HCT116 (cell line): ENCODE results near the gene MYO3B. TPM values are rescaled to one million over a fixed set of nuclear protein-coding genes. Genes with fewer than 3 reads are reported as not detected.

Experiments
- ATAC-seq: fragments of 200-7000 bp; cut with Tn5 transposase; 2 replicates; pipeline ENCODE4 v1.9.1; 2020; ENCODE audit warnings: mild to moderate bottlenecking, moderate library complexity
- BruUV-seq: library from RNA; stranded (reverse); fragments of 400-500 nt; replicated peaks from 2 replicates; lab custom pipeline; 2021; lab: Mats Ljungman, UMichigan
- CTCF ChIA-PET: fragments of 300-600 bp; sonication (Branson Sonifier 250); formaldehyde crosslinking; loops from one replicate; lab custom pipeline; 2021; ENCODE audit warnings: antibody characterized with exemption; lab: Charles Lee
- POLR2A ChIA-PET: fragments of 300-600, 350-600 bp; sonication (Branson Sonifier 250); formaldehyde crosslinking; loops from one replicate; lab custom pipeline; 2021; ENCODE audit warnings: antibody characterized with exemption; lab: Charles Lee
- RAD21 ChIA-PET, 2 experiments: fragments of 300-600 bp; sonication (Branson Sonifier 250); formaldehyde crosslinking; loops; one replicate each; lab custom pipeline; 2023; ENCODE audit warnings: low total read pairs in 2 of 2; ENCODE audit not compliant: uncharacterized antibody in 2 of 2, unreplicated experiment in 2 of 2, low non-redundant PET in 1 of 2; lab: Charles Lee
- DNase-seq: peaks from one replicate; pipeline ENCODE4 v3.0.0-alpha.2; 2010; ENCODE audit warnings: low read depth, low spot score
- H2AFZ ChIP-seq: fragments of 200-600 bp; shearing (Covaris generic), sonication (generic); 2 replicates; pipeline ENCODE4 v1.6.1; 2017; ENCODE audit warnings: low read depth, mixed run types, mixed read lengths, antibody characterized with exemption, low read length; ENCODE audit not compliant: poor library complexity, severe bottlenecking
- H3K27ac ChIP-seq: 2 replicates; pipeline ENCODE4 v1.5.1; 2012; ENCODE audit warnings: low read depth, low read length
- H3K27me3 ChIP-seq: fragments of 200-600 bp; sonication (generic); 2 replicates; pipeline ENCODE4 v1.6.1; 2016; ENCODE audit warnings: mixed run types, low read length, mixed read lengths; ENCODE audit not compliant: insufficient read depth
- H3K36me3 ChIP-seq, 2 experiments: fragments of 200-500 bp in 1 of 2; fragments of 200-600 bp in 1 of 2; sonication (Bioruptor generic) in 1 of 2; sonication (generic) in 1 of 2; 2 replicates each; pipeline versions ENCODE4 v1.5.1 to v1.6.1; 2014 to 2016; ENCODE audit warnings: low read length in 2 of 2, inconsistent platforms in 1 of 2, mixed read lengths in 1 of 2, mixed run types in 1 of 2; ENCODE audit not compliant: insufficient read depth in 2 of 2, control insufficient read depth in 1 of 2
- H3K4me1 ChIP-seq, 2 experiments: fragments of 200-600 bp in 1 of 2; sonication (generic) in 1 of 2; 2 replicates each; pipeline versions ENCODE4 v1.5.1 to v1.6.1; 2012 to 2017; ENCODE audit warnings: low read length in 2 of 2, inconsistent platforms in 1 of 2, mild to moderate bottlenecking in 1 of 2, mixed read lengths in 1 of 2, mixed run types in 1 of 2, moderate library complexity in 1 of 2; ENCODE audit not compliant: insufficient read depth in 2 of 2, control insufficient read depth in 1 of 2
- H3K4me2 ChIP-seq: fragments of 200-600 bp; sonication (generic); 2 replicates; pipeline ENCODE4 v1.6.1; 2017; ENCODE audit warnings: mixed run types, low read length, mixed read lengths
- H3K4me3 ChIP-seq, 2 experiments: fragments of 200-600 bp in 1 of 2; sonication (generic) in 1 of 2; replicated peaks in 1 of 2; 2 replicates each; pipeline ENCODE4 v1.5.1; 2011 to 2016; ENCODE audit warnings: low read length in 2 of 2, control low read depth in 1 of 2, low read depth in 1 of 2, mild to moderate bottlenecking in 1 of 2, mixed read lengths in 1 of 2, mixed run types in 1 of 2
- H3K79me2 ChIP-seq: fragments of 200-600 bp; sonication (generic); 2 replicates; pipeline ENCODE4 v1.6.1; 2017; ENCODE audit warnings: mild to moderate bottlenecking, mixed run types, low read length, moderate library complexity, mixed read lengths; ENCODE audit not compliant: insufficient read depth
- H3K9ac ChIP-seq: fragments of 200-600 bp; sonication (generic); 2 replicates; pipeline ENCODE4 v1.6.1; 2016; ENCODE audit warnings: low read length, mixed read lengths
- H3K9me2 ChIP-seq: fragments of 200-600 bp; sonication (generic), shearing (Covaris generic); 2 replicates; pipeline ENCODE4 v1.6.1; 2017; ENCODE audit warnings: mixed run types, mild to moderate bottlenecking, moderate library complexity; ENCODE audit not compliant: insufficient read depth
- H3K9me3 ChIP-seq, 2 experiments: fragments of 200-500 bp in 1 of 2; fragments of 200-600 bp in 1 of 2; sonication (Bioruptor generic) in 1 of 2; sonication (generic) in 1 of 2; 2 replicates each; pipeline ENCODE4 v1.6.1; 2014 to 2017; ENCODE audit warnings: low read length in 2 of 2, mixed read lengths in 2 of 2, inconsistent platforms in 1 of 2, low read depth in 1 of 2, mild to moderate bottlenecking in 1 of 2, mixed run types in 1 of 2, moderate library complexity in 1 of 2; ENCODE audit not compliant: control insufficient read depth in 1 of 2, insufficient read depth in 1 of 2
- H4K20me1 ChIP-seq: fragments of 200-600 bp; sonication (generic), shearing (Covaris generic); 2 replicates; pipeline ENCODE4 v1.6.1; 2017; ENCODE audit warnings: mixed run types, mild to moderate bottlenecking, moderate library complexity; ENCODE audit not compliant: insufficient read depth
- EZH2 ChIP-seq: fragments of 200-600 bp; sonication (generic); IDR thresholded peaks from 2 replicates; pipeline ENCODE4 v1.6.1; 2017; ENCODE audit warnings: antibody characterized with exemption, mixed run types
- EZH2phosphoT487 ChIP-seq: fragments of 200-600 bp; IDR thresholded peaks from 2 replicates; pipeline ENCODE4 v1.6.1; 2018; ENCODE audit warnings: antibody characterized with exemption, borderline replicate concordance
- FOSL1 ChIP-seq: IDR thresholded peaks from 2 replicates; pipeline ENCODE4 v1.6.1; 2012; ENCODE audit warnings: low read depth
- POLR2A ChIP-seq: IDR thresholded peaks from 2 replicates; pipeline ENCODE4 v1.7.0; 2011; ENCODE audit warnings: borderline replicate concordance; ENCODE audit not compliant: insufficient read depth, insufficient read length; ENCODE audit errors: extremely low read depth
- POLR2AphosphoS5 ChIP-seq: IDR thresholded peaks from 2 replicates; pipeline ENCODE4 v1.6.1; 2011; ENCODE audit warnings: mild to moderate bottlenecking, low read depth, low read length, moderate library complexity
- RAD21 ChIP-seq: IDR thresholded peaks from 2 replicates; pipeline ENCODE4 v1.6.1; 2012; ENCODE audit warnings: low read depth, mild to moderate bottlenecking
- SIN3A ChIP-seq: IDR thresholded peaks from 2 replicates; pipeline ENCODE4 v1.6.1; 2012; ENCODE audit warnings: low read depth
- YY1 ChIP-seq: IDR thresholded peaks from 2 replicates; pipeline ENCODE4 v1.6.1; 2011; ENCODE audit warnings: low read length, low read depth, moderate library complexity, mild to moderate bottlenecking; ENCODE audit not compliant: insufficient replicate concordance; ENCODE audit errors: extremely low read depth
- intact Hi-C: fragments of 100-400 bp; cut with micrococcal nuclease; formaldehyde crosslinking; loops from 2 replicates; pipeline ENCODE4 v1.10.0; 2022
- total RNA-seq: library from RNA; stranded (reverse); gene quantifications from one replicate; pipeline ENCODE4 v1.2.1, GENCODE V29; 2021; ENCODE audit not compliant: unreplicated experiment
- TF ChIP-seq, protein P1 (sequence below): IDR thresholded peaks from 2 replicates; pipeline ENCODE4 v1.6.1; 2011; ENCODE audit warnings: mild to moderate bottlenecking, low read length, moderate library complexity; ENCODE audit not compliant: insufficient replicate concordance; ENCODE audit errors: extremely low read depth
- TF ChIP-seq, protein P2 (sequence below), 3 experiments: fragments of 200-600 bp in 1 of 3; sonication (generic) in 1 of 3; IDR thresholded peaks in 2 of 3; conservative IDR thresholded peaks in 1 of 3; 2 replicates each; pipeline ENCODE4 v1.5.1; 2012 to 2017; ENCODE audit warnings: low read depth in 2 of 3, low read length in 2 of 3, antibody characterized with exemption in 1 of 3, borderline replicate concordance in 1 of 3, control low read depth in 1 of 3, mild to moderate bottlenecking in 1 of 3, mixed read lengths in 1 of 3, mixed run types in 1 of 3, moderate library complexity in 1 of 3; ENCODE audit not compliant: insufficient read depth in 1 of 3
- TF ChIP-seq, protein P3 (sequence below): IDR thresholded peaks from 2 replicates; pipeline ENCODE4 v1.6.1; 2012
- TF ChIP-seq, protein P4 (sequence below): IDR thresholded peaks from 2 replicates; pipeline ENCODE4 v1.6.1; 2012

Gene MYO3B
- total RNA-seq, 1 experiment from 2014 or later: not detected

DNA sequence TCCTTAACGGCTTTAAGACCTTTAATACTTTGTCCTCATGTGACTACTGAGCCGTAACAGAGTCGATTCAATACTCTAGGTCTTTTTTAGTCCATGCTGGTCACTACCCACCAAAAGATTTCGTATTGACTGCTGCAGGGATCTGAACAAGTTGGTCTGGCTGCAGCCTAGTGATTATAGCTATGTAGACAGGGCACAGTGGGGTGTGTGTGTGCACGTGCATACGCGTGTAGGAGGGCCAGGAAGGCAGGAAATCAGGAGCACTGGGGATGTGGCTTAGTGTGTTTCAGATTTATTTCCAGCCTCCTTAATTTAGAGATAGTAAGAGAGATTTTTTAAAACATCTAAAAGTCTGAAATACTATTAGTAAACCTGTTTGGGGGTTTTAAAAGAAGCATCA, 161.4 kb downstream of the MYO3B start:
- no peak for ATAC-seq
- Histone ChIP-seq H2AFZ (no peak overlapping the region), H3K4me2 (no peak overlapping the region), H3K79me2 (no peaks in the 10 kb centered on the region), H3K4me1 (no peaks in the 10 kb centered on the region), H3K9ac (no peak overlapping the region), H3K27ac (no peak overlapping the region), H3K9me2 (no peaks in the 10 kb centered on the region), H4K20me1 (no peaks in the 10 kb centered on the region), H3K4me3 (no peak overlapping the region), H3K27me3 (no peaks in the 10 kb centered on the region), H3K36me3 (no peaks in the 10 kb centered on the region), H3K9me3 (no peaks in the 10 kb centered on the region)
- ChIA-PET RAD21 (no interaction called here), POLR2A (no interaction called here), CTCF (interaction anchor here (1.8 kb wide), 1 partner anchor 22 kb away, joined by 3 read pairs; no protein-coding TSS in a partner anchor)
- no TSS peak for BruUV-seq
- DNase-seq: no peak
- no peak for TF ChIP-seq FOSL1
- TF ChIP-seq EZH2: no peak
- TF ChIP-seq SIN3A: no peak
- no peak for TF ChIP-seq POLR2AphosphoS5
- no peak for TF ChIP-seq POLR2A
- TF ChIP-seq EZH2phosphoT487: no peak
- TF ChIP-seq, protein P1, sequence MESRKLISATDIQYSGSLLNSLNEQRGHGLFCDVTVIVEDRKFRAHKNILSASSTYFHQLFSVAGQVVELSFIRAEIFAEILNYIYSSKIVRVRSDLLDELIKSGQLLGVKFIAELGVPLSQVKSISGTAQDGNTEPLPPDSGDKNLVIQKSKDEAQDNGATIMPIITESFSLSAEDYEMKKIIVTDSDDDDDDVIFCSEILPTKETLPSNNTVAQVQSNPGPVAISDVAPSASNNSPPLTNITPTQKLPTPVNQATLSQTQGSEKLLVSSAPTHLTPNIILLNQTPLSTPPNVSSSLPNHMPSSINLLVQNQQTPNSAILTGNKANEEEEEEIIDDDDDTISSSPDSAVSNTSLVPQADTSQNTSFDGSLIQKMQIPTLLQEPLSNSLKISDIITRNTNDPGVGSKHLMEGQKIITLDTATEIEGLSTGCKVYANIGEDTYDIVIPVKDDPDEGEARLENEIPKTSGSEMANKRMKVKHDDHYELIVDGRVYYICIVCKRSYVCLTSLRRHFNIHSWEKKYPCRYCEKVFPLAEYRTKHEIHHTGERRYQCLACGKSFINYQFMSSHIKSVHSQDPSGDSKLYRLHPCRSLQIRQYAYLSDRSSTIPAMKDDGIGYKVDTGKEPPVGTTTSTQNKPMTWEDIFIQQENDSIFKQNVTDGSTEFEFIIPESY: no peak
- TF ChIP-seq, protein P2, sequence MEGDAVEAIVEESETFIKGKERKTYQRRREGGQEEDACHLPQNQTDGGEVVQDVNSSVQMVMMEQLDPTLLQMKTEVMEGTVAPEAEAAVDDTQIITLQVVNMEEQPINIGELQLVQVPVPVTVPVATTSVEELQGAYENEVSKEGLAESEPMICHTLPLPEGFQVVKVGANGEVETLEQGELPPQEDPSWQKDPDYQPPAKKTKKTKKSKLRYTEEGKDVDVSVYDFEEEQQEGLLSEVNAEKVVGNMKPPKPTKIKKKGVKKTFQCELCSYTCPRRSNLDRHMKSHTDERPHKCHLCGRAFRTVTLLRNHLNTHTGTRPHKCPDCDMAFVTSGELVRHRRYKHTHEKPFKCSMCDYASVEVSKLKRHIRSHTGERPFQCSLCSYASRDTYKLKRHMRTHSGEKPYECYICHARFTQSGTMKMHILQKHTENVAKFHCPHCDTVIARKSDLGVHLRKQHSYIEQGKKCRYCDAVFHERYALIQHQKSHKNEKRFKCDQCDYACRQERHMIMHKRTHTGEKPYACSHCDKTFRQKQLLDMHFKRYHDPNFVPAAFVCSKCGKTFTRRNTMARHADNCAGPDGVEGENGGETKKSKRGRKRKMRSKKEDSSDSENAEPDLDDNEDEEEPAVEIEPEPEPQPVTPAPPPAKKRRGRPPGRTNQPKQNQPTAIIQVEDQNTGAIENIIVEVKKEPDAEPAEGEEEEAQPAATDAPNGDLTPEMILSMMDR (IDR thresholded peaks at IDR 0.05 in 2 of 3, conservative IDR thresholded peaks at IDR 0.05 in 1 of 3; ENCODE audit: borderline replicate concordance in 1 of 3, insufficient read depth in 1 of 3, low read depth in 2 of 3, low read length in 2 of 3): no peak
- TF ChIP-seq YY1: no peak
- TF ChIP-seq RAD21: no peak
- TF ChIP-seq, protein P3, sequence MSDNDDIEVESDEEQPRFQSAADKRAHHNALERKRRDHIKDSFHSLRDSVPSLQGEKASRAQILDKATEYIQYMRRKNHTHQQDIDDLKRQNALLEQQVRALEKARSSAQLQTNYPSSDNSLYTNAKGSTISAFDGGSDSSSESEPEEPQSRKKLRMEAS: no peak
- TF ChIP-seq, protein P4, sequence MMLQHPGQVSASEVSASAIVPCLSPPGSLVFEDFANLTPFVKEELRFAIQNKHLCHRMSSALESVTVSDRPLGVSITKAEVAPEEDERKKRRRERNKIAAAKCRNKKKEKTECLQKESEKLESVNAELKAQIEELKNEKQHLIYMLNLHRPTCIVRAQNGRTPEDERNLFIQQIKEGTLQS: no peak
- intact Hi-C loops: no loop called here
